Stimulated activated CD8-positive, alpha-beta memory T cell treated with anti-CD3 and anti-CD28 coated beads, Interleukin-15, amount 100 ng/mL, for 4 hours (primary cell): Measurements from ENCODE around the gene MBP.

ENCODE experiments used
- DNase-seq, 2 donors: peaks; one replicate each; pipeline ENCODE4 v3.0.0-alpha.2; 2020; ENCODE audit warnings: low read depth in 2 of 2

Gene MBP

GRCh38 chr18:77151033-77151771 is 18.6 kb upstream of the MBP start:
- DNase-seq, result no peak

GRCh38 chr18:77150588-77150987 is 18.0 kb upstream of the MBP start:
- no peak for DNase-seq

- no peak for DNase-seq
Measured at GRCh38 chr18:77148289-77148688, 15.7 kb upstream of the MBP start.

GRCh38 chr18:77147418-77147852 is 14.9 kb upstream of the MBP start:
- DNase-seq, result no peak

GRCh38 chr18:77146249-77147080 is 13.9 kb upstream of the MBP start:
- no peak for DNase-seq

GRCh38 chr18:77145364-77145901 is 12.8 kb upstream of the MBP start:
- DNase-seq, result no peak

- DNase-seq, result no peak
Measured at GRCh38 chr18:77144451-77145118, 12.0 kb upstream of the MBP start.

- DNase-seq, result no peak
Measured at GRCh38 chr18:77144046-77144445, 11.5 kb upstream of the MBP start.

GRCh38 chr18:77143196-77143595 is 10.6 kb upstream of the MBP start:
- no peak for DNase-seq

- DNase-seq, result no peak
Measured at GRCh38 chr18:77141401-77142118, 9.0 kb upstream of the MBP start.

GRCh38 chr18:77140439-77141109 is 8.0 kb upstream of the MBP start:
- no peak for DNase-seq

GRCh38 chr18:77140030-77140429 is 7.4 kb upstream of the MBP start:
- no peak for DNase-seq

- DNase-seq, result no peak
Measured at GRCh38 chr18:77139619-77140018, 7.0 kb upstream of the MBP start.

- DNase-seq, result no peak
Measured at GRCh38 chr18:77138270-77138669, 5.7 kb upstream of the MBP start.

GRCh38 chr18:77137851-77138250 is 5.3 kb upstream of the MBP start:
- no peak for DNase-seq

GRCh38 chr18:77136871-77137665 is 4.5 kb upstream of the MBP start:
- DNase-seq, result no peak

GRCh38 chr18:77136076-77136718 is 3.6 kb upstream of the MBP start:
- DNase-seq, result no peak

- no peak for DNase-seq
Measured at GRCh38 chr18:77135339-77136075, 2.9 kb upstream of the MBP start.

GRCh38 chr18:77134611-77135010 is 2.0 kb upstream of the MBP start:
- no peak for DNase-seq
